Right atrium auricular region (tissue), 2 donors: ENCODE data around the gene ZNF717. TPM values are rescaled to one million over a fixed set of nuclear protein-coding genes. Genes with fewer than 3 reads are reported as not detected.

Experiments used
- DNase-seq: peaks from one replicate; pipeline ENCODE4 v3.0.0-alpha.2; 2019; ENCODE audit warnings: low spot score
- H3K27ac ChIP-seq, 2 donors: fragments of 200-600 bp; sonication (generic); 1 replicate in 1 of 2; 2 replicates in 1 of 2; pipeline ENCODE4 v1.5.1; 2016 to 2019
- H3K27me3 ChIP-seq, 2 donors: fragments of 200-600 bp; sonication (generic); one replicate each; pipeline versions ENCODE4 v1.5.1 to v1.6.0; 2017 to 2019
- H3K36me3 ChIP-seq: fragments of 200-600 bp; sonication (generic); one replicate; pipeline ENCODE4 v1.5.1; 2016
- H3K4me1 ChIP-seq, 2 donors: fragments of 200-600 bp; sonication (generic); one replicate each; pipeline versions ENCODE4 v1.5.1 to v1.6.0; 2017 to 2019
- H3K4me3 ChIP-seq, 2 donors: fragments of 200-600 bp; sonication (generic); 1 replicate in 1 of 2; 2 replicates in 1 of 2; pipeline ENCODE4 v1.5.1; 2017 to 2019; ENCODE audit warnings: mild to moderate bottlenecking in 1 of 2, moderate library complexity in 1 of 2
- H3K9me3 ChIP-seq, 2 donors: fragments of 200-600 bp; sonication (generic); one replicate each; pipeline ENCODE4 v1.5.1; 2019
- microRNA-seq, 2 donors: library from miRNA; unstranded; fragments of <30 nt; microRNA quantifications; one replicate each; pipeline ENCODE4, GENCODE V29; 2016 to 2017; ENCODE audit warnings: borderline number of aligned reads in 2 of 2, borderline replicate concordance in 1 of 2
- total RNA-seq, 2 donors: library from RNA; depleted of rRNA; stranded (reverse); fragments of >200 nt; gene quantifications; one replicate each; pipeline ENCODE4 v1.1.0, GENCODE V29; 2016
- TF ChIP-seq, protein P1 (sequence below), 2 donors: fragments of 200-600 bp; sonication (generic); IDR thresholded peaks; one replicate each; pipeline ENCODE4 v1.5.1; 2019; ENCODE audit warnings: antibody characterized with exemption in 2 of 2

The ZNF717 gene
- total RNA-seq, 2 donors from 2014 or later, result 4.3 to 6.7 TPM

GRCh38 chr3:75768303-75769017 is 16.9 kb downstream of the ZNF717 start:
- TF ChIP-seq, protein P1, sequence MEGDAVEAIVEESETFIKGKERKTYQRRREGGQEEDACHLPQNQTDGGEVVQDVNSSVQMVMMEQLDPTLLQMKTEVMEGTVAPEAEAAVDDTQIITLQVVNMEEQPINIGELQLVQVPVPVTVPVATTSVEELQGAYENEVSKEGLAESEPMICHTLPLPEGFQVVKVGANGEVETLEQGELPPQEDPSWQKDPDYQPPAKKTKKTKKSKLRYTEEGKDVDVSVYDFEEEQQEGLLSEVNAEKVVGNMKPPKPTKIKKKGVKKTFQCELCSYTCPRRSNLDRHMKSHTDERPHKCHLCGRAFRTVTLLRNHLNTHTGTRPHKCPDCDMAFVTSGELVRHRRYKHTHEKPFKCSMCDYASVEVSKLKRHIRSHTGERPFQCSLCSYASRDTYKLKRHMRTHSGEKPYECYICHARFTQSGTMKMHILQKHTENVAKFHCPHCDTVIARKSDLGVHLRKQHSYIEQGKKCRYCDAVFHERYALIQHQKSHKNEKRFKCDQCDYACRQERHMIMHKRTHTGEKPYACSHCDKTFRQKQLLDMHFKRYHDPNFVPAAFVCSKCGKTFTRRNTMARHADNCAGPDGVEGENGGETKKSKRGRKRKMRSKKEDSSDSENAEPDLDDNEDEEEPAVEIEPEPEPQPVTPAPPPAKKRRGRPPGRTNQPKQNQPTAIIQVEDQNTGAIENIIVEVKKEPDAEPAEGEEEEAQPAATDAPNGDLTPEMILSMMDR (IDR thresholded peaks at IDR 0.05), result no peak
- no peaks in the 10 kb centered on the region for H3K4me1 ChIP-seq
- no peak overlapping the region for H3K4me3 ChIP-seq
- H3K9me3 ChIP-seq, result peaks cover 0 to 38% of the 10 kb centered on the region in 2 donors
- no peak for DNase-seq
- no peaks in the 10 kb centered on the region for H3K27me3 ChIP-seq
- no peak overlapping the region for H3K27ac ChIP-seq
- H3K36me3 ChIP-seq, result peaks cover 13% of the 10 kb centered on the region

DNA sequence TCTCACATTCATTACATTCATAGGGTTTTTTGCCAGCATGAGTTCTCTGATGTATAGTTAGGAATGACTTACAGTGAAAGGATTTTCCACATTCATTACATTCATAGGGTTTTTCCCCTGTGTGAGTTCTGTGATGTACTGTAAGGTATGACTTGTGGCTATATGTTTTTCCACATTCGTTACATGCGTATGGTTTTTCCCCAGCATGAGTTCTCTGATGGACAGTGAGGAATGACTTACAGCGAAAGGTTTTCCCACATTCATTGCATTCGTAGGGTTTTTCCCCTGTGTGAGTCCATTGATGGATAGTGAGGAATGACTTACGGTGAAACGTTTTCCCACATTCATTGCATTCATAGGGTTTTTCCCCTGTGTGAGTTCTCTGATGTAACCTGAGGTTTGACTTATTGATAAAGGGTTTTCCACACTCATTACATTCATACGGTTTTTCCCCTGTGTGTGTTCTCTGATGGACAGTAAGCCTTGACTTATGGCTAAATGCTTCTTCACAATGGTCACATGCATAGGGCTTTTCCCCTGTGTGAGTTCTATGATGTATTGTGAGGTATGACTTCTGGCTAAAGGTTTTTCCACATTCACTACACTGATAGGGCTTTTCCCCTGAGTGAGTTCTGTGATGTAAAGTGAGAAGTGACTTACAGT is 47.4 kb downstream of the ZNF717 start:
- TF ChIP-seq, protein P1 (IDR thresholded peaks at IDR 0.05), result no peak
- DNase-seq, result no peak
- no peaks in the 10 kb centered on the region for H3K27me3 ChIP-seq
- H3K4me1 ChIP-seq, result no peaks in the 10 kb centered on the region
- no peak overlapping the region for H3K27ac ChIP-seq
- no peak overlapping the region for H3K4me3 ChIP-seq
- peaks cover 43% of the 10 kb centered on the region for H3K36me3 ChIP-seq
- H3K9me3 ChIP-seq, result peaks cover 41 to 98% of the 10 kb centered on the region in 2 donors

- no peak overlapping the region for H3K27ac ChIP-seq
- no peak for DNase-seq
- peaks cover 4 to 95% of the 10 kb centered on the region in 2 donors for H3K9me3 ChIP-seq
- no peaks in the 10 kb centered on the region for H3K27me3 ChIP-seq
- H3K4me1 ChIP-seq, result no peaks in the 10 kb centered on the region
- no peaks in the 10 kb centered on the region for H3K36me3 ChIP-seq
- TF ChIP-seq, protein P1 (IDR thresholded peaks at IDR 0.05), result no peak
- H3K4me3 ChIP-seq, result no peak overlapping the region
These were observed 57.4 kb downstream of the ZNF717 start for GRCh38 chr3:75727985-75728384.

DNA sequence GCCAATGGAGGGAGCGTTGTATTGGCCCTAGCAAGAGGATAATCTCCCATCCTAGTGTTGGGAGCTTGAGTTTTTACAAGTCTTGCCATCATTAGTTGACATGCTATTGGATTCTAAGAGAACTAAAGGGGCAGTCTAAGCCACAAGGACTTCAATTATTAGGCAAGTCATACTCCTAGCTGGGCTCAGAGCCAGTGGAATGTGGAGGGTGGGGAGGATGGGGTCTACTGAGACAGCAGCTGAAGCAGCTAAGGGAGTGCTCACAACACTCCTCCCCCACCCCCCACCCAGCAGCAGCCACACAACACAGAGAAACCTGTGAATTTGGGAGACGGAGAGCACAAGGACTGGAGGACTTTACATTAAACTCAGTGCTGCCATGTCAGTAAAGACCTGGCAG is 93.3 kb downstream of the ZNF717 start:
- no peak overlapping the region for H3K4me3 ChIP-seq
- no peak for DNase-seq
- TF ChIP-seq, protein P1 (IDR thresholded peaks at IDR 0.05), result no peak
- peaks cover 0 to 18% of the 10 kb centered on the region in 2 donors for H3K9me3 ChIP-seq
- H3K4me1 ChIP-seq, result no peaks in the 10 kb centered on the region
- no peak overlapping the region for H3K27ac ChIP-seq
- no peaks in the 10 kb centered on the region for H3K27me3 ChIP-seq
- no peaks in the 10 kb centered on the region for H3K36me3 ChIP-seq

GRCh38 chr3:75687323-75687722 is 98.0 kb downstream of the ZNF717 start:
- no peaks in the 10 kb centered on the region for H3K36me3 ChIP-seq
- no peak overlapping the region for H3K27ac ChIP-seq
- no peaks in the 10 kb centered on the region for H3K27me3 ChIP-seq
- H3K4me1 ChIP-seq, result no peaks in the 10 kb centered on the region
- no peak for DNase-seq
- H3K4me3 ChIP-seq, result no peak overlapping the region
- peaks cover 0 to 5% of the 10 kb centered on the region in 2 donors for H3K9me3 ChIP-seq
- TF ChIP-seq, protein P1 (IDR thresholded peaks at IDR 0.05), result no peak

Small RNA genes lying within 50 kb of the gene (microRNA-seq; reads per million reads assigned to microRNA genes)
- gene MIR4273, result 0 reads per million in 2 donors

Other genes starting within 250 kb of the ZNF717 start
- not detected for gene FRG2C, start 121.2 kb downstream of the ZNF717 start, total RNA-seq